GM19239 (cell line): ENCODE data around the gene GRPEL1.
"Not testable (repeated sequence)": the region's sequence is repeated elsewhere in the genome, so short reads cannot be mapped to it uniquely, and the experiment has no call there.

Source experiments
- DNase-seq: peaks from one replicate; pipeline ENCODE4 v3.0.0; 2011; ENCODE audit warnings: low spot score; ENCODE audit not compliant: insufficient read length
- FAIRE-seq: peaks from 2 replicates; lab custom pipeline; 2011; peaks lifted over from hg19 to GRCh38; lab: Jason Lieb, UNC

Gene GRPEL1

GRCh38 chr4:7067452-7068278, at the start of gene GRPEL1:
Gene GRPEL1 (minus strand): TSS chr4:7068064. CDS start chr4:7068032, 32 bp downstream.
- peak; percentile 94 for DNase-seq
- FAIRE-seq: peak; percentile 96

GRCh38 chr4:7116705-7117104, 48.8 kb upstream of the GRPEL1 start:
- DNase-seq (no peak), FAIRE-seq (no peak)

- DNase-seq: no peak
- no peak for FAIRE-seq
Measured at GRCh38 chr4:7115557-7116340, 47.9 kb upstream of the GRPEL1 start.

DNA sequence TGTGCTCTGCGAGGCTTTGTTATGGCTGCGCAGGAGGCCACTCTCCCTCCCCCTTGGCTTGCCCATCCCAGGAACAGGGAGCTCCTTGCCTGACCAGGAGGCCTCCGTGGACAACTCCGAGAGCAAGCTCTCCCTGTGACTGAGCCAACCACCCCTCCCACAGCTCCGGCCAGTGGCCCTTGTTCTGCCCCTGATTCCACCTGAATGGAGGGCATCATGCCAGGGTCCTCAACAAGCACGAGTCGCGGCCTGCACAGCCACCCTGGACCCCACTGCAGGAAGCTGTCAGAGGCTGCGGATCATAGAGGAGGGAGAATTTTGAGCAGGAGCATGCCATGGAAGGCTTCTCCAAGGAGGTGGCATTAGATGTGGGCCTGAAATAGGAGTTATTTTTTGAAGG, 44.8 kb upstream of the GRPEL1 start:
- FAIRE-seq (no peak), DNase-seq (no peak)

GRCh38 chr4:7111441-7111840, 43.6 kb upstream of the GRPEL1 start:
- FAIRE-seq (no peak), DNase-seq (no peak)

- DNase-seq (no peak), FAIRE-seq (no peak)
Measured at GRCh38 chr4:7110546-7110945, 42.7 kb upstream of the GRPEL1 start.

DNA sequence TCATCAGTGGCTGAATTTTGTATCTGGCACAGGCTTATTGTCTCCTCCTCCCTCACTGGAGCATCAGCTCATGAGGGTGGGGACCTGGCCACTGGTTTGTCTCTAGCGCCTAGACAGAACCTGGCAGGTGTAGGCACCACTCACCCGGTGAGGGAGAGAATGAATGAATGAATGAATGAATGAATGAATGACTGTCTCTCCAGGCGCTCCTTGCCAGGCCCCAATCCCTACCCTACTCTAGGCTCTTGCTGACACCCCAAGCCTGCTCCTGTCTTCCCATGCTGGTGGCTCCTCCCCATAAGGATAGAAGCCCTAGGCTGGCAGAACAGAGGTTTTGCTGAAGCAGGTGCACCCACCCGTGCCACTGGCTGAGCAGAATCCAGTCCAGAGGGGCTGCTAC, 41.3 kb upstream of the GRPEL1 start:
- DNase-seq: no peak
- FAIRE-seq: no peak

GRCh38 chr4:7108660-7109059, 40.8 kb upstream of the GRPEL1 start:
- FAIRE-seq (no peak), DNase-seq (no peak)

DNA sequence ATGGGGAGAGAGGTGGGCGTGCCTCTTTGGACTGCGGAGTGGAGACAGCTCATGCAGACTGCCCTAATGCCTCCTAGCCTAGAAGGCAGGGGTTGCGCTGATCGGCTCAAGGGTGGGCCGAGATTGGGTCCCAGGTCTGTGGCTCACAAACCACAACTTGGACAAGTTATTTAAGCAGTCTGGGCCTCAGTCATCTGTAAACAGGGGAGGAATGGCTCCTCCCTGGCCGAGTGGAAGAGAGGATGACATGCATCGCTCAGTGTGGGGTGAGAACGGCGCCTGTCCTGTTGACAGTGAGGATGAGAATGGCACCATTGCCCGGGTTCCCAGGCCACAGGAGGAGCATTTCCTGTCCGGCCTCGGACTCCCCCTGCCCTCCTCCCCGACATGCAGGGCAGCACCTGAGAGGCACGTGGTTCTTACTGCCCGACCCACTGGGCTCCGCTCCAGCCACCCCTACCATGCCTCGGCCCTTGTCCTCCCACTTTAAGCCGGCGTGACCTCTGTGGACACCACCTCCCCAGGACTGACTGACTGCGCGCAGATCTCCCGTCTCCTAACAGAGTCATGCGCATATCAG, 40.3 kb upstream of the GRPEL1 start:
- FAIRE-seq (no peak), DNase-seq (no peak)

DNA sequence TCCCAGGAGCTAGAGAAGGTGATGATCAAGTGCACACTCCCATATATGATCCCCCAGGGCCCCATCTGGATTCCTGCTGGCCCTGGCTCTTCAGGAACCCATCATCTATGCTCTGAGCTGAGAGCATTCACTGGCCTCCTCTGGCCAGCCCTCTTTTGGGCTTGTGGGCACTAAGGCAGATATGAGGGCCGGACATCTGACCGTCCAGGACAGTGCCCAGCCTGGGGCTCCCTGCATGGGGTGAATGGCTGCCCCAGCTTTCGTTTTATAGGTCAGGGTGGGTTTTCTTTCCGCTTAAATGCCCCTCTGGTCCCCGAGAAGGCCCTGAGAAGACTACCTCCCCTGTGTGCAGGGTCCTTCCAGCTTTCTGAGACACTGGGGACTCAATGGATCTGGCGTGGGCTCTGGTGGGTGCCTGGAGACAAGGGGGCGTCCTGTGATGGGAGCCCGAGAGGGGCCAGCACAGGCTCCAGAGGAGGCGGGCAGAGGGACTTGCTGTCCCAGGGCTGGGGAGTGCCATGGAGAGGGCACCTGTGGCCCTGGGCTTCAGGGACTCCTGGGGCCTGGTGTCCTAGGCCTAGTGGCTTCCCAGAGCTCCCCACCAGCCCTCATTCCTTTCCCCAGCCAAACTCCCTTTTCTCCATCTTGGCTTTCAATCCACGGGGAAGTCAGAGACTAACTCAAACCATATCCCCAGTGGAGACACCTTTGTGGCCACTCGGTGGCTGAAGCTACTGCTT, 39.5 kb upstream of the GRPEL1 start:
- no peak for DNase-seq
- FAIRE-seq: no peak

DNA sequence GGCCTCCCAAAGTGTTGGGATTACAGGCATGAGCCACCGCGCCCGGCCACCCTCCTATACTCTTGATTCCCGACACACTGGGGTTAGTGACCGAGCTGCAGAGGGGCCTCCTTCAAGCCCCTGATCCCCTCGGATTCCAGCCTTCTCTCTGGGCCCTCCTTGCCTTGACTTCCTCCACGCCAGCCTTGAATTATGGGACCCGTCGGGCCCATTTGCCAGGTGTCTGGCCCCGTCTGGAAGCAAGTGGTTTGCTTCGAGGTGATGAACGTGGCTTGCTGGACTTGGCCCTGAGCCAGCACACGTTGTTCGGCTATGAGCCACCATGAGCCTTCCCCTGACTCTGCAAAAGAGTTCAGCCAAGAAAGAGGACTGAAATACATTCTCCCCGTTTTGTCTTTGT, 37.4 kb upstream of the GRPEL1 start:
- no peak for DNase-seq
- FAIRE-seq: no peak

- DNase-seq: no peak
- FAIRE-seq: no peak
Measured at GRCh38 chr4:7104366-7105031, 36.6 kb upstream of the GRPEL1 start.

- FAIRE-seq: no peak
- no peak for DNase-seq
Measured at GRCh38 chr4:7103607-7104365, 35.9 kb upstream of the GRPEL1 start.

- FAIRE-seq (peak; percentile 86), DNase-seq (peak; percentile 85)
Measured at GRCh38 chr4:7103031-7103606, 35.3 kb upstream of the GRPEL1 start.

- FAIRE-seq, DNase-seq: not testable (repeated sequence)
Measured at GRCh38 chr4:7102516-7102909, 34.6 kb upstream of the GRPEL1 start.

DNA sequence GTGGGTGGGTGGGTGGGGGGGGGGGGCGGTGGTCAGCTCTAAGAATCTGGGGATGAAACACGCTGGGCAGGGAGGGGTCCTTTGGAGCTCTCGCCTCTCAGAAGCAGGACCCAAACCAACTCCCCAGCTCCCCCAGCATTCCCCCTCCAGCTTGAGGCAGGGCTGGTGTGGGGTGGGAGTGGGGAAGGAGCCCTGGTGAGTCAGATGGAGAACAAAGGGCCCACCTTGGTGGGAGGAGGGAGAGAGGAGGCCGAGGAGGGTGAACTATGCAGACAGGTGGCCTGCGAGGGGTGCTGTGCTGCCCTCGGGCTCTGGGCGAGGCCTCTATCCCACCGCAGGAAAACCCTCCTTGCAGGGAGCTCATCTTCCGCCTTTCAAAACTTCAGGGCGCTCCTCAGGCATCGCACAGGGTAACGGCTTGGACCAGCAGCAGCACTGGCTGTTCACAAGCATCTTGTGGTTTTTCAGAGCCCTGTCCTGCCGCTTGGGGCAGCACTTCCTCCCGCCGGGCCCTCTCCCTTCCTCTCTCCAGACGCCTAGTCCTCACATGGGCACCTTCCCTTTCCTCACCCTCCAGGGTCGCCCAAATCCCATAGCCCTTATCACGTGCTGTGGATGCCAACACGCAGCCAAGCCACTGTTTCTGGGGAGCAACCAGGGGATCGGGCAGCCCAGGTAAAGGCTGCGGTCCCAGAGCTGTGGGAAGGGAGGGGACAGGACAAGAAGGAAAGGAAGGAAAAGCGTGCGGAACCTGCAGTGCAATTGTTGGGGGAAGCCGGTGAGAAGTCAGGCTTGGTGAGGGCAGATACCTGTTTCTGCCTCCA, 34.0 kb upstream of the GRPEL1 start:
- FAIRE-seq: peak; percentile 94
- peak; percentile 70 for DNase-seq

DNA sequence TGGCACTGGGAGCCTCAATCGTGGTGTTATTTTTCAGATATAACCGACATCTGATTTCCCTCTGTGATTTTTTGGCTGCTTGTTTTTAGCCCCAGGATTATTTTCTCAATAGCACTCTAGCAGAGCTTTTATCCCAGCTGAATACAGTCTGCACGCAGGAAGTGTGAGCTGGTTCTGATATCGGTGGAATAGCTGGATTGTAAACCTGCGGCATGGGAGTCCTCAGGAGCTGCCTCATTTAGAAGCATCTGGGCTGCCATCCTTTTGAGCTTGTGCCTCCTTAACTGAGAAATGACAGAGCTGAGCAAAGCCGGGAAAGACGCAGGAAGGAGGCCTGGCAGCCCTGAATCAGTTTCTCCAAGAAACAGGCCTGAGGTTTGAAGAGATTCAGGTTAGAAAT, 28.4 kb upstream of the GRPEL1 start:
- DNase-seq (no peak), FAIRE-seq (no peak)

DNA sequence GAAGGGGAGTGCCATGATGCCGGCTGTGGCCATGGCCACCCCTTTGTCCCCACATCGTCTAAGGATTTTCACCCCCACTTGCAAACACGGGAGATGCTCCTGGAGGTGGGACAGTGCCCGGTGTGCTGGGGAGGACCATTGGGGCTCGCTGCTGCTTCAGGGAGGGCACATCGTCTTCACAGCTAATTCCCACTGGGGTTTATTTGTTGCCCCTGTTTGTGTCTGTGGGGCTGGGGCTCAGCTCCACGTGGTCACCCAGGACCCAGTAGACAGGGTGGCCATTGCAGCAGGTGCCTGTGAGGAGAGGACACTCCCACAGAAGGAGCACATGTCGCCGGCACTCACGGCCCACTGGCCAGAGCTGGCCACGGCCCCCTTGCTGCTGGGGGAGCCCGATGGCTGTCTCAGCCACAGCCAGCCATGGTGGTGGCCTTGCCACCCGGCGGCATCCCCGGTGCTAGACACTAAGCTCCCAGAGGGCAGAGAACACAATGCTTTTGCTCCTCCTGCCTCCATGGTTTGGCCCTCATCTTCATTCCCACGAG, 27.8 kb upstream of the GRPEL1 start:
- FAIRE-seq (no peak), DNase-seq (no peak)
